ENCODE data around the gene RHBDL1. TPM values are rescaled to one million over a fixed set of nuclear protein-coding genes. Genes with fewer than 3 reads are reported as not detected.

RHBDL1 gene
- total RNA-seq, 1 experiment from 2014 or later: 2.9 TPM

- peaks cover 20% of the 10 kb centered on the region for H3K36me3 Mint-ChIP-seq (ENCODE audit: insufficient read depth, unreplicated experiment)
- POLR2A ChIA-PET: interaction anchor here (2.0 kb wide), 1 partner anchor 27 kb away, joined by 7 read pairs; the partner anchor contains the start of gene ANTKMT
- H3K4me3 Mint-ChIP-seq (ENCODE audit: unreplicated experiment): peak overlapping the region; percentile 71
Measured at GRCh38 chr16:694187-694862, 18.9 kb downstream of the RHBDL1 start.

GRCh38 chr16:694863-695354, 19.4 kb downstream of the RHBDL1 start:
- no peaks in the 10 kb centered on the region for H3K9me3 Mint-ChIP-seq (ENCODE audit: unreplicated experiment)
- peak overlapping the region; percentile 71 for H3K4me3 Mint-ChIP-seq (ENCODE audit: unreplicated experiment)
- no peaks in the 10 kb centered on the region for H3K27me3 Mint-ChIP-seq (ENCODE audit: insufficient read depth, unreplicated experiment)
- CTCF ChIA-PET: interaction anchor here (0.5 to 1.0 kb wide), 4 partner anchors 15 to 50 kb away, joined by 3 to 4 read pairs (median 3); partner anchors contain the start of gene STUB1
- Histone ChIP-seq H3K4me3 (ENCODE audit: low read depth, low read length) (peak overlapping the region; percentile 51), H3K9me3 (no peaks in the 10 kb centered on the region), H3K36me3 (ENCODE audit: control insufficient read depth, insufficient read depth, low read length) (no peaks in the 10 kb centered on the region), H3K4me1 (peaks cover 14% of the 10 kb centered on the region; the same call in 1 of the 2 replicates), H3K27me3 (replicated peaks; ENCODE audit: control insufficient read depth, insufficient read depth, low read length) (no peaks in the 10 kb centered on the region)
- no peak for TF ChIP-seq CTCF (IDR thresholded peaks at IDR 0.05; ENCODE audit: insufficient read depth in 1 of 2, low read depth in 1 of 2, low read length in 1 of 2, severe bottlenecking in 1 of 2, unreplicated experiment in 1 of 2)
- peaks cover 6% of the 10 kb centered on the region for H3K4me1 Mint-ChIP-seq (ENCODE audit: low read depth, unreplicated experiment)
- H3K27ac Mint-ChIP-seq (ENCODE audit: unreplicated experiment): no peak overlapping the region
- intact Hi-C loops (cut with micrococcal nuclease; ENCODE audit: unreplicated experiment): no loop called here
- POLR2A ChIA-PET: interaction anchor here (0.6 to 2.0 kb wide), 6 partner anchors 15 to 1088 kb away, joined by 3 to 10 read pairs (median 4); partner anchors contain the start of genes ANTKMT, NUBP2, SPSB3 and STUB1
- DNase-seq: no peak
- peaks cover 17% of the 10 kb centered on the region for H3K36me3 Mint-ChIP-seq (ENCODE audit: insufficient read depth, unreplicated experiment)
- no TSS peak for BruUV-seq (replicated peaks)

More at GRCh38 chr16:694187-694862, 18.9 kb downstream of the RHBDL1 start:
- peaks cover 14% of the 10 kb centered on the region; the same call in 1 of the 2 replicates for H3K4me1 ChIP-seq
- no peak for TF ChIP-seq CTCF (IDR thresholded peaks at IDR 0.05; ENCODE audit: insufficient read depth in 1 of 2, low read depth in 1 of 2, low read length in 1 of 2, severe bottlenecking in 1 of 2, unreplicated experiment in 1 of 2)
- intact Hi-C loops (cut with micrococcal nuclease; ENCODE audit: unreplicated experiment): no loop called here
- BruUV-seq (replicated peaks): no TSS peak
- no peaks in the 10 kb centered on the region for H3K27me3 ChIP-seq (replicated peaks; ENCODE audit: control insufficient read depth, insufficient read depth, low read length)
- no peaks in the 10 kb centered on the region for H3K36me3 ChIP-seq (ENCODE audit: control insufficient read depth, insufficient read depth, low read length)
- Mint-ChIP-seq H3K27me3 (ENCODE audit: insufficient read depth, unreplicated experiment) (no peaks in the 10 kb centered on the region), H3K27ac (ENCODE audit: unreplicated experiment) (no peak overlapping the region), H3K9me3 (ENCODE audit: unreplicated experiment) (no peaks in the 10 kb centered on the region), H3K4me1 (ENCODE audit: low read depth, unreplicated experiment) (peaks cover 7% of the 10 kb centered on the region)
- CTCF ChIA-PET: interaction anchor here (1.0 kb wide), 1 partner anchor 25 kb away, joined by 3 read pairs; no protein-coding TSS in a partner anchor
- no peaks in the 10 kb centered on the region for H3K9me3 ChIP-seq
- DNase-seq: peak; percentile 70 to 72
- H3K4me3 ChIP-seq (ENCODE audit: low read depth, low read length): peak overlapping the region; percentile 51

- Mint-ChIP-seq H3K27me3 (ENCODE audit: insufficient read depth, unreplicated experiment) (no peaks in the 10 kb centered on the region), H3K4me1 (ENCODE audit: low read depth, unreplicated experiment) (peaks cover under 1% of the 10 kb centered on the region), H3K27ac (ENCODE audit: unreplicated experiment) (peak overlapping the region; percentile 50), H3K9me3 (ENCODE audit: unreplicated experiment) (no peaks in the 10 kb centered on the region), H3K4me3 (ENCODE audit: unreplicated experiment) (peak overlapping the region; percentile 71), H3K36me3 (ENCODE audit: insufficient read depth, unreplicated experiment) (peaks cover 13% of the 10 kb centered on the region)
- H3K4me1 ChIP-seq: peaks cover 12% of the 10 kb centered on the region; the same call in 1 of the 2 replicates
- TF ChIP-seq CTCF (IDR thresholded peaks at IDR 0.05; ENCODE audit: insufficient read depth in 1 of 2, low read depth in 1 of 2, low read length in 1 of 2, severe bottlenecking in 1 of 2, unreplicated experiment in 1 of 2): no peak
- POLR2A ChIA-PET: interaction anchor here (0.6 to 2.0 kb wide), 6 partner anchors 15 to 1087 kb away, joined by 3 to 10 read pairs (median 4); partner anchors contain the start of genes ANTKMT, NUBP2, SPSB3 and STUB1
- peak overlapping the region; percentile 51 for H3K4me3 ChIP-seq (ENCODE audit: low read depth, low read length)
- DNase-seq: peak; percentile 75 to 81
- BruUV-seq (replicated peaks): no TSS peak
- H3K9me3 ChIP-seq: no peaks in the 10 kb centered on the region
- H3K36me3 ChIP-seq (ENCODE audit: control insufficient read depth, insufficient read depth, low read length): no peaks in the 10 kb centered on the region
- intact Hi-C loops (cut with micrococcal nuclease; ENCODE audit: unreplicated experiment): no loop called here
- CTCF ChIA-PET: interaction anchor here (0.5 to 1.0 kb wide), 3 partner anchors 15 to 50 kb away, joined by 3 to 4 read pairs (median 3); partner anchors contain the start of gene STUB1
- no peaks in the 10 kb centered on the region for H3K27me3 ChIP-seq (replicated peaks; ENCODE audit: control insufficient read depth, insufficient read depth, low read length)
Measured at GRCh38 chr16:695355-696089, 20.1 kb downstream of the RHBDL1 start.

Measured in Caco-2 (cell line).